Gastroesophageal sphincter (tissue), 3 donors: ENCODE measurements around the gene NIM1K.

Source experiments
- CTCF ChIP-seq, 4 experiments: fragments of 200-600 bp in 2 of 4; fragments of 450-650 bp in 2 of 4; sonication (generic) in 1 of 4; IDR thresholded peaks; one replicate each; pipeline ENCODE4 v1.5.1; 2017 to 2019; ENCODE audit warnings: antibody characterized with exemption in 4 of 4, mild to moderate bottlenecking in 2 of 4, moderate library complexity in 2 of 4
- EP300 ChIP-seq: sonication (generic); formaldehyde crosslinking; IDR thresholded peaks from one replicate; pipeline ENCODE4 v1.6.1; 2017; ENCODE audit warnings: antibody characterized with exemption, mild to moderate bottlenecking
- POLR2A ChIP-seq, 2 donors: fragments of 450-650 bp; IDR thresholded peaks; one replicate each; pipeline ENCODE4 v1.6.1; 2017; ENCODE audit warnings: antibody characterized with exemption in 2 of 2, mild to moderate bottlenecking in 2 of 2, moderate library complexity in 1 of 2
- POLR2AphosphoS5 ChIP-seq: sonication (generic); formaldehyde crosslinking; IDR thresholded peaks from one replicate; pipeline ENCODE4 v1.6.1; 2017; ENCODE audit warnings: antibody characterized with exemption

GRCh38 chr5:43195670-43196265, 3.7 kb downstream of the NIM1K start:
- TF ChIP-seq CTCF (IDR thresholded peaks at IDR 0.05) (no peak), EP300 (no peak), POLR2AphosphoS5 (no peak), POLR2A (IDR thresholded peaks at IDR 0.05) (no peak)
